Measurements from ENCODE around the gene TRAPPC3.

Gene TRAPPC3

GRCh38 chr1:36088265-36088576, 61.1 kb downstream of the TRAPPC3 start:
- no peak for TF ChIP-seq JUND (IDR thresholded peaks at IDR 0.05; ENCODE audit: low read depth)
- in situ Hi-C loops (cut with HindIII; ENCODE audit: low pct_unique_long_range_greater_than_20kb, low sequenced_read_pairs) = no loop called here
- no peak for DNase-seq (ENCODE audit: low read depth in 1 of 2, low spot score in 1 of 2)

- no peak for TF ChIP-seq JUND (IDR thresholded peaks at IDR 0.05; ENCODE audit: low read depth)
- no peak for DNase-seq (ENCODE audit: low read depth in 1 of 2, low spot score in 1 of 2)
- in situ Hi-C loops (cut with HindIII; ENCODE audit: low pct_unique_long_range_greater_than_20kb, low sequenced_read_pairs) = no loop called here
Observed at GRCh38 chr1:36087233-36088123, 61.8 kb downstream of the TRAPPC3 start.

All from T47D (cell line).